K562 (cell line): ENCODE data around the gene SSTR5. TPM values are rescaled to one million over a fixed set of nuclear protein-coding genes. Genes with fewer than 3 reads are reported as not detected.

ENCODE experiments used
- ATAC-seq: fragments of 200-7000 bp; cut with Tn5 transposase; 3 replicates; pipeline ENCODE4 v1.9.1; 2020; ENCODE audit warnings: moderate library complexity
- BruUV-seq: library from RNA; stranded (reverse); fragments of 400-500 nt; replicated peaks from 2 replicates; lab custom pipeline; 2021; lab: Mats Ljungman, UMichigan
- CTCF ChIA-PET: fragments of 300-600 bp; formaldehyde crosslinking; extraction: SDS; loops from one replicate; lab custom pipeline; 2021; ENCODE audit warnings: low intra/inter-chr PET ratio; lab: Yijun Ruan, JAX
- POLR2A ChIA-PET: fragments of 300-600, 350-650 bp; sonication (Branson Sonifier 250); formaldehyde crosslinking; extraction: SDS; loops from one replicate; lab custom pipeline; 2021; ENCODE audit warnings: antibody characterized with exemption, inconsistent platforms; lab: Yijun Ruan, JAX
- DNase-seq, 4 experiments: peaks; one replicate each; pipeline versions ENCODE4 v3.0.0 to v3.0.0-alpha.2; 2011 to 2018; ENCODE audit warnings: low spot score in 3 of 4, mixed read lengths in 3 of 4; ENCODE audit errors: extremely low read depth in 1 of 4
- FAIRE-seq: peaks from 2 replicates; lab custom pipeline; 2011; peaks lifted over from hg19 to GRCh38; lab: Jason Lieb, UNC
- H2AFZ ChIP-seq: 2 replicates; pipeline ENCODE4 v1.6.0; 2011; ENCODE audit warnings: low read depth, low read length, control low read depth, inconsistent platforms
- H3K27ac ChIP-seq: fragments of 200-600 bp; 3 replicates; pipeline ENCODE4 v1.8.0; 2011; ENCODE audit warnings: low read depth, mild to moderate bottlenecking, control low read depth, inconsistent platforms, low read length, moderate library complexity, mixed read lengths; ENCODE audit errors: extremely low read depth
- H3K27me3 ChIP-seq, 2 experiments: fragments of 300-600 bp in 1 of 2; 2 replicates in 1 of 2; 3 replicates in 1 of 2; pipeline versions ENCODE4 v1.6.0 to v1.8.0; 2011; ENCODE audit warnings: inconsistent platforms in 2 of 2, low read length in 2 of 2, mild to moderate bottlenecking in 1 of 2, mixed read lengths in 1 of 2, moderate library complexity in 1 of 2; ENCODE audit not compliant: control insufficient read depth in 2 of 2, insufficient read depth in 2 of 2
- H3K36me3 ChIP-seq: fragments of 300-600 bp; 3 replicates; pipeline ENCODE4 v1.8.0; 2011; ENCODE audit warnings: mild to moderate bottlenecking, low read length, inconsistent platforms; ENCODE audit not compliant: control insufficient read depth, insufficient read depth
- H3K4me1 ChIP-seq, 2 experiments: fragments of 200-600 bp in 1 of 2; replicated peaks in 1 of 2; 2 replicates in 1 of 2; 3 replicates in 1 of 2; pipeline versions ENCODE4 v1.5.1 to v1.8.0; 2011; ENCODE audit warnings: inconsistent platforms in 2 of 2, low read length in 2 of 2, mild to moderate bottlenecking in 1 of 2, mixed read lengths in 1 of 2, moderate library complexity in 1 of 2; ENCODE audit not compliant: control insufficient read depth in 2 of 2, insufficient read depth in 2 of 2
- H3K4me2 ChIP-seq: 2 replicates; pipeline ENCODE4 v1.6.1; 2011; ENCODE audit warnings: low read length, control low read depth, inconsistent platforms, mixed read lengths; ENCODE audit not compliant: insufficient read depth
- H3K4me3 ChIP-seq: fragments of 200-600 bp; sonication (generic), shearing (Covaris generic); 2 replicates; pipeline ENCODE4 v1.5.1; 2016; ENCODE audit warnings: control low read depth, inconsistent platforms
- H3K79me2 ChIP-seq: fragments of 200-600 bp; 3 replicates; pipeline ENCODE4 v1.8.0; 2011; ENCODE audit warnings: low read length, inconsistent platforms; ENCODE audit not compliant: control insufficient read depth, insufficient read depth
- H3K9ac ChIP-seq, 2 experiments: 2 replicates each; pipeline versions ENCODE4 v1.6.0 to v1.6.1; 2011; ENCODE audit warnings: low read depth in 2 of 2, low read length in 2 of 2, control low read depth in 1 of 2, inconsistent platforms in 1 of 2, mild to moderate bottlenecking in 1 of 2, mixed read lengths in 1 of 2; ENCODE audit not compliant: insufficient read depth in 1 of 2
- H3K9me1 ChIP-seq: one replicate; pipeline ENCODE4 v1.6.0; 2011; ENCODE audit warnings: inconsistent platforms, mild to moderate bottlenecking, low read length, moderate library complexity; ENCODE audit not compliant: control insufficient read depth, insufficient read depth
- H3K9me3 ChIP-seq: replicated peaks from 2 replicates; pipeline ENCODE4 v1.5.1; 2011; ENCODE audit warnings: low read depth, low read length, inconsistent platforms; ENCODE audit not compliant: control insufficient read depth, insufficient read depth
- H4K20me1 ChIP-seq: replicated peaks from 2 replicates; pipeline ENCODE4 v1.6.1; 2011; ENCODE audit warnings: low read length, inconsistent platforms, mixed read lengths; ENCODE audit not compliant: control insufficient read depth, insufficient read depth
- GTF2B ChIP-seq: IDR thresholded peaks from 2 replicates; pipeline ENCODE4 v1.6.1; 2011; ENCODE audit not compliant: insufficient read length; ENCODE audit errors: extremely low read depth
- RBM14 ChIP-seq: fragments of 200-400 bp; formaldehyde crosslinking; IDR thresholded peaks from 2 replicates; pipeline ENCODE4 v1.6.1; 2018; ENCODE audit warnings: low read depth, mild to moderate bottlenecking, low read length, moderate library complexity, borderline replicate concordance; ENCODE audit not compliant: insufficient read depth
- USF1 ChIP-seq: sonication (generic); formaldehyde crosslinking; IDR thresholded peaks from 2 replicates; pipeline ENCODE4 v1.9.0; 2022; ENCODE audit warnings: mild to moderate bottlenecking, missing genetic modification reagents
- VEZF1 ChIP-seq: fragments of 200-800 bp; sonication (Bioruptor generic); IDR thresholded peaks from 2 replicates; pipeline ENCODE4 v1.6.1; 2017; ENCODE audit warnings: missing genetic modification characterization, missing compliant biosample characterization
- WGBS: fragments of 100-300 bp; shearing (Covaris generic); methylation state at CpG from one replicate; pipeline ENCODE4 v1.1.6; 2016; ENCODE audit warnings: low coverage, mixed read lengths; ENCODE audit not compliant: insufficient coverage; ENCODE audit errors: missing lambda C conversion rate; 5-methylcytosine and 5-hydroxymethylcytosine counted together
- in situ Hi-C: fragments of 300-500 bp; cut with MboI; formaldehyde crosslinking; loops from 4 replicates; pipeline ENCODE4 v1.15.0; 2018; ENCODE audit warnings: inconsistent platforms, mixed read lengths
- intact Hi-C: fragments of 100-400 bp; cut with micrococcal nuclease; formaldehyde crosslinking; loops from 2 replicates; pipeline ENCODE4 v1.14.2; 2022
- polyA plus RNA-seq, 8 experiments: library from polyadenylated mRNA; depleted of rRNA in 4 of 8; stranded (reverse) in 5 of 8; unstranded in 3 of 8; fragments of >200 nt; fragmentation: Nextera tagmentation in 2 of 8; fragmentation: Illumina TruSeq in 1 of 8; extraction: Ambion mirVana in 2 of 8; extraction: Trizol in 1 of 8; gene quantifications; 2 replicates each; pipeline versions ENCODE4 v1.2.1 to v1.2.3, GENCODE V29; 2011 to 2014; ENCODE audit warnings: inconsistent platforms in 1 of 8, missing spikeins in 1 of 8
- total RNA-seq, 7 experiments: library from RNA; depleted of rRNA in 6 of 7; stranded (reverse); fragments of >200 nt in 6 of 7; fragmentation: Illumina TruSeq in 2 of 7; extraction: Trizol in 2 of 7; gene quantifications; 2 replicates each; pipeline versions ENCODE4 v1.2.1 to v1.2.3, GENCODE V29; 2011 to 2021; ENCODE audit warnings: low replicate concordance in 1 of 7

The SSTR5 gene
- total and polyA plus RNA-seq, 9 of the 15 experiments (the other 6 are each of a cell fraction or from before 2014, with no cell fraction given) = not detected

DNA sequence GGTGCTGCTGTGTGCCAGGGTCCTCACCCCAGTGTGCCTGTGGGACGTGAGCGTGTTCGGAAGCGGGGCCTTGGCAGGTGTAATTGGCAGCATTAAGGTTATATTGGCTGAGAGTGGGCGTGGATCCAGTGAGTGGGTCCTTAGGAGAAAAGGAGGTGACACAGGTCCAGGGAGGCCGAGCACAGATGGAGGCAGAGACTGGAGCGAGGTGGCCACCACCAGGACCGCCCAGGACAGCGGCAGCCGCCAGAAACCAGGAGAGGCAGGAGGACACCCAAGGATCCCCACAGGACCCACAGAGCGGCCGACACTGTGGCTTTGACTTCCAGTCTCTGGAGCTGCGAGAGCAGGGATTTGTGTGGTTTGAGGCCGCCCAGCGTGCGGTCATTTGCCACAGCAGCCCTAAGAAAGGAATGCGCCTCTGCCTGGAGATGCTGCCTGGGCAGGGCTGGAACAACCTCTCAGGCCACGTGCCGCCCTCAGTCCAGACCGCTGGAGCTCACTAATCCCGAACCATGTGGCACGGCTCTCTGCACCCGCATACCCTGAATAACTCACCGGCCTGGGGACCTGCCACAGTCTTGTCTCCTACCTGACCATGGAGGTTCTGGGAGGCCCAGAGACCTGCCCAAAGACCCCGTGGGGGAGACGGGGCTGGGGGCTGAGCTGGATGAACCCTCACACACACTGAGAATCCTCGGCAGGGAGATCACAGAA, 45.6 kb upstream of the SSTR5 start (continued):
- TF ChIP-seq USF1 (CRISPR knock-in tag) (peak; percentile 42; the same call in 1 of the 2 replicates), GTF2B (no peak), RBM14 (no peak)
- TF ChIP-seq, all 486 proteins: peak for 2

DNA sequence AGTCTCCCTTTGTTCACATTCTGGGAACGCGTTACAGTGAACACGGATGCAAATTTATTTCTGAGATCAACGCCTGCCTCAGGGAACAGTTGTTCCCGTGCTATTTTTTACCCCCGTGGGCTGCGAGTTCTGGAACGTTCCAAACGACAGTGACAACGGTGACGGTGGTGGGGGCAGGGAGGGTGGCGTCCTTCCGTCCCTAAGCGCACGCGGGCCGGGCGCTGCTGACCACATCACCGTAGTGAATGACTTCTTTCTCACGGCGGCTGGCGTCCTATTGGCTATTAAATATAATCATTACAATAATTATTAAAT, 45.1 kb upstream of the SSTR5 start:
- Histone ChIP-seq H2AFZ (no peak overlapping the region), H3K27ac (no peak overlapping the region), H3K4me2 (no peak overlapping the region), H3K36me3 (no peaks in the 10 kb centered on the region), H3K9ac (no peak overlapping the region), H4K20me1 (peaks cover 27% of the 10 kb centered on the region), H3K9me3 (no peaks in the 10 kb centered on the region), H3K27me3 (peaks cover 43 to 90% of the 10 kb centered on the region in 2 experiments; a peak in 4 of 5 replicates), H3K4me1 (peaks cover 0 to 28% of the 10 kb centered on the region in 2 experiments; a peak in 2 of 5 replicates), H3K79me2 (no peaks in the 10 kb centered on the region), H3K9me1 (no peaks in the 10 kb centered on the region), H3K4me3 (no peak overlapping the region)
- CTCF ChIA-PET = no interaction called here
- ATAC-seq (no peak), DNase-seq (no peak), FAIRE-seq (no peak)
- TF ChIP-seq VEZF1 (CRISPR knock-in tag) = no peak
- intact Hi-C loops = no loop called here
- 5% methylated on average over 22 of the region's 22 CpGs for WGBS
- BruUV-seq = no TSS peak
- in situ Hi-C loops = no loop called here
- POLR2A ChIA-PET = no interaction called here
